Measurements from ENCODE around the gene CRABP2. TPM values are rescaled to one million over a fixed set of nuclear protein-coding genes. Genes with fewer than 3 reads are reported as not detected.

CRABP2 gene
- total and polyA plus RNA-seq, 2 of the 4 experiments (the other 2 are of a cell fraction), result 6.3 to 15.7 TPM

- TF ChIP-seq ELK1 (IDR thresholded peaks at IDR 0.05; ENCODE audit: borderline replicate concordance, low read depth, low read length), result no peak
These were observed 29.1 kb downstream of the CRABP2 start (continued) for GRCh38 chr1:156676114-156676819.
